ENCODE measurements around the gene NECTIN1.

The NECTIN1 gene

DNA sequence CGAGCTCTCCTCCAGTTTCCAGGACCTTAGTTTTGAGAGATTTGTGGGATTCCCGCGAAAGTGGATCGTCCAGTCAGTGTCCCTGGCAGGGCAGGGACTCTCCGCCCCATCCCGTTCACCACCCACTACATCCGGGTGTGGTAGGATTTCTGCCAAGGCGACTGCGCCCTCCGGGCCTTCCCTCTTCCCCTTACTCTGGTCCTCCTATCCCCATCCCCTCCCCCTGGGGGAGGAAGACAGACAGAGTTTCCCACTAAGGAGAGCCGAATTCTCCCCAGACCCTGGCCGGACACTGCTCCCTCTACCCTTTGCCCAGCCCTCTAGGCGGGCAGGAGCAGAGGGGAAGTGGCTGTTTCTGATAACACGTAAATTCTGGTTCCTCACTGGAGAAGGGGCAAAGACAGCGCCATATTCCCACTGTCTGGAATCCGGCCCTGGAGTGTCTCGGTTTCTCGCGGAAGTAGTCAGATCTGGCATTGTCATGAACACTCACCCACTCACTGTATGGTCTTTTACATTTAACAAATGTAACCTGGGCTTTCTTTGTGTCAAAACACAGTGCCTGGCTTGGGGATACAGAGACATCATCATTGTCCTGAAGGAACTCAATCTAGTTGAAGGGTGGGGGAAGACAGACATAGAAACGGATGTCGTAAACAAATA is 1.1 kb upstream of the NECTIN1 start:
- peak; percentile 22 for DNase-seq

DNA sequence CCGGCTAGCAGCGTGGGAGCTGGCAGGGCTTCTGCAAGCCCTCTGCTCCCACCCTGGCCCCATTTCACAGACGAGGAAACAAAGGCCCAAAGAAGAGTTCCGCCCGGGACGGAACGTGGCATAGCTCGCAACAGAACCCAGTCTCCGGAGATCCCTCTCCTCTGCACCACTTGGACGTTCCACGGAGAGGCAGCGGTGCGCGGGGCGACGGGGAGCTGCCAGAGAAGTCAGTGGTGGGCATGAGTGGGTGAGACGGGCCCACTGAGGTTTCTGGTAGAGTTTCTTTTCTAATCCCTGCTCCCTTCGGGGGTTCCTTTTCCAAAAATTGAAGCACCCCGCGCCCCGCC is 554 bp upstream of the NECTIN1 start:
- DNase-seq = no peak

GRCh38 chr11:119728211-119728626 is 781 bp downstream of the NECTIN1 start:
- peak; percentile 15 for DNase-seq

- DNase-seq = peak; percentile 45
Observed at GRCh38 chr11:119727523-119728151, 1.4 kb downstream of the NECTIN1 start.

DNA sequence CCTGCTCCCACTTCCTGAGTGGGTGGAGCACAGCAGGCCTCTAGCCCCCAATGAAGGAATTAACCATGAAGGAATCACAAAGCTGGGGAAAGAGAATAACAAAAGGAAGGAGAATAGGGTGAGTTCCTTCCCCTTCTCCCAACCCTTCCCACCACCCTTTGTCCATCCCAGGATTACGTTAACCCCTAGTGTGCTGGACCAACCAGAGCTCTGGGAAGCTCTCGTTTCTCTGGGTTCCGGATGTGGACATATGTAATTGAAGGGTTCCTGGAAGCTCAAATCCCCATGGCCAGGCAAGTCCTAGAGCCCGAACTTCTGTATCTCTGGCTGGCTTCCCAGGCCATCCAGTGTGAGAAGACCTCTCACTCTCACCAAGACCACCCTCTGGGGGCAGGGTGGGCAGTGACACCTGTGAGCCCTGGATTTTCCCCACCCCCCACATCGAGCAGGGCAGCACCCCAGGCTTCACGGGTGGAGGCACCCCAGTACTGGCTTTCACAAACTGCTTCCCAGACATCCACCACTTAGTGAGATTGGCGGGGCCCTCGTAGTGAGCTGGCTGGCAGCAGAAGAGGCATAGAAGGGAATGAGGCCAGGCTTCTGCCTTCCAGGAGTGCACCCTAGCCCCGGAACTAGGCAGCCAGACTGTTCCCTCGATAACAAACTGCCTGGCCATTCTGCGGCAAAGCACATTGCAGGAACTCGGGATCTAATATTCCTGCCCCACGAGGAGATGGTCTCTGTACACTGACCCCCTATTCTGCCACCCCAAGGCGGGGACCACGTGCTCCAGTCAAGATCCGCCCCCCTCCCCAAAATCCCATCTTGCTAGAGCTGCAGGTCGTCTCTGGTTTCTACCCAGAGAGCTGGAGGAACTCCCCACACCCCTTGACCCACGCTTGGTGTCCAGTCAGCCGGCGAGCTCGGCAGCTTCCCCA is 2.1 kb downstream of the NECTIN1 start:
- no peak for DNase-seq

DNA sequence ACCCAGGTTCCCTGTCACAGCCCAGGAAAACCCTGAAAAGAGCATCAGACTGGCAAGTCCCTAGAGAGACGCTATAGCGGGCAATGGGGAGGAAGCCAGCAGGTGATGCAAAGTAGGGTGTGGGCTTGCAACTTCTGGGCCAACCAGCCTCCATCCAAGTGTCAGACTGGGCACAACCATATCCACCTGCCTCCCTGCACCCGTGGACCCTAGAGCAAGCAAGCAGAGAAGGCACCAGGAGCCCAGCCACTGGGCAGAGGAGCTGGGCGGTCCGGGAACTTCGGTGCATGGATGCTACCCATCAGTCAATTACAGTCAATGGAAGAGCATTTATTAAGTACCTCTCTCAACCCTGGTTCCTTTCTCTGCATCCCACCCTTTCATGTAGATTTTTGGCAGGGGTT is 2.8 kb downstream of the NECTIN1 start:
- no peak for DNase-seq

DNA sequence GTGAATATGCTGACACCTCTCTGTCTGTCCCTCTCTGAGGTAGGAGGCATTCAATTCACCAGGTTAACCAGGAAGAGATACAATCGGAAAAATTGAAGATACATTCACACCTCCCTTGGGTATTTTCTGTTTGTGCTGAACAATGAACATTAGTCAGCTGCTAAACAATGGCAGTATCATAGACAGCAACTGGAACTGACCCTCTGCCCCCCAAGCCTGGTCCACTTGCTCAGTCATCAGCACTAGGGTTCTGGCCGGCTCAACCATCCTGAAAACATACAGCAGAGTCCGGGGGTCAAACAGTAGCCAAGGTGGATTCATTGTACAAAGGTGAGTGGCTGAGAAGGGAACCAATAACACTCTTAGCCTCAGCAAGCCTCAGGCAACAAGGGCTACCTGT is 4.0 kb downstream of the NECTIN1 start:
- DNase-seq = no peak

- no peak for DNase-seq
Observed at GRCh38 chr11:119723952-119724325, 5.1 kb downstream of the NECTIN1 start.

DNA sequence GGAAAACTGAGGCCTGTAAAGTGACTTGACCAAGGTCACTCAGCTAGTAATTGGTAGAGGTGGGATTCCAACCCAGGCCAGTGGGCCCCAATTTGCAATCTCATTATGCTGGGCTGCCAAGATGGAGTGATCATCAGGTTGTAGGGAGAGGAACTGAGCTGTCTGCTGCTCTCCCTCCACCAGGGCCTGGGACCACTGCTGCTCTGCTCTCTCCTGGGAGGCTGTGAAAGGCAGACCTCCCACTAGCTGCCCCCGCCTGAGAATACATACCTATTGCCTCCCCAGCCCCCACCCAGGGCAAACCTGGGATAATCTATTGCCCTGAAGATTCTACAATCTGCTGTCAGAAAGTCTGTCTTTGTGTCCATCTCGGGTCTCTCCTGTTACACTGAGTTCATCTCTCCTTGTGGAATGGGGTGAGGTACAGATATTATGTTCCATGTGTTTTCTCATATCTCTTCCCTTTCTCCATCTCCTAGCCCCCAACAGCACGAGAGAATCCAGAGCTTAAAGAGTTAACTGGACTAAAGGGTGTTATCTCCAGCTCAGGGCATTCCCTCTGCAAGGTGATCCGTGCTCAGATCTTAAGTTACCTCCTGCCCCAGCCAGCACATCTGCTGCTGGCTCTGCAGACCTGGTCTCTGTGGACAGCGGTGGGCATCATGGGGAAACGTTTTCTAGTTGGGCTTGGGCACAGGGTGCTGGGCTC is 5.6 kb downstream of the NECTIN1 start:
- DNase-seq = no peak

GRCh38 chr11:119722281-119722794 is 6.7 kb downstream of the NECTIN1 start:
- DNase-seq = no peak

DNA sequence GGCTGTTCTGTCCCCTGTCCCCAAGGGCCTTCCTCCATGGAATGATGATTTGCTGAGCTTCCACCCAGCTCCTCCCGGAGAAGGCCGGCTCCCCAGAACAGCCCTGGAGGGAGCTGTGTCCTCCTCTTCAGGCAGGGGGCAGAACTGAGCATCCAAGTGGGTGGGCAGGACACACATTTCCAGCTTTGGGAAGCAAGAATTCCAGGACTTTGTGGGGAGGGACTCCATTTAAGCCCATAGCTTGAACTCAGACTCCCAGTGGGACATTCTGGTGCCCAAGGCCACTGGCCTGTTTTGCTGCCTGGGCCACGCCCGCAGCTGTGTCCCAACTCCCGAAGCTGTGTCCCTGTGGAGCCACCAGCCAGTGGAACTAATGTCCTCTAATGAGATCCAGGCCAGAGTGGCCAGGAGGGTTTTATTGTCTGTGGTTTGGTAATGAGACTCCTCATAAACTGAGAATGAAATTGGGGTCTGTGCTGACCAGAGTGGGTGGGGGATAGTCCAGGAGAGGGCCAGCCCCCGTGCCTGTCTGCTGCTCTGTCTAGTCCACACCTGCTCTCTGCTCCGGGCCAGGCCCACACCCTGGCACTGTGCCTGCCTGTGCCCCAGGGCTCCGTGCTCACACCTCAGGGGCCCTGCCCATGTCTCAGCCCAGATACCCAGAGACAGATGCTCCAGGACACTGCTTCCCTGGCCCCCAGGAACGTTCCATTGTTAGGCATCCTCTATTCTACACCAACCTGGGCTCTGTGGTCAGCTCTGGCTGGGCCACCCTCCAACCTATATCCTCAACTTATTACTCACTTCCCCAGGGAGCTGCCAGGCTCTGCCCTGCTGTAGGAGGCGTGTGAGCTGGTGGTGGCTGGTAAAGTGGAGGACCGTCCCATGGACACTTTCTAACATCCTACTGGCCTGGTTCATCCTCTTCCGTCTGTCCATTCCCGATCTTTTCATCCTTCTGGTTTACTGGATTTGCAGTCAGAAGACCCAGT is 7.6 kb downstream of the NECTIN1 start:
- no peak for DNase-seq

GRCh38 chr11:119720311-119720913 is 8.6 kb downstream of the NECTIN1 start:
- DNase-seq = no peak

DNA sequence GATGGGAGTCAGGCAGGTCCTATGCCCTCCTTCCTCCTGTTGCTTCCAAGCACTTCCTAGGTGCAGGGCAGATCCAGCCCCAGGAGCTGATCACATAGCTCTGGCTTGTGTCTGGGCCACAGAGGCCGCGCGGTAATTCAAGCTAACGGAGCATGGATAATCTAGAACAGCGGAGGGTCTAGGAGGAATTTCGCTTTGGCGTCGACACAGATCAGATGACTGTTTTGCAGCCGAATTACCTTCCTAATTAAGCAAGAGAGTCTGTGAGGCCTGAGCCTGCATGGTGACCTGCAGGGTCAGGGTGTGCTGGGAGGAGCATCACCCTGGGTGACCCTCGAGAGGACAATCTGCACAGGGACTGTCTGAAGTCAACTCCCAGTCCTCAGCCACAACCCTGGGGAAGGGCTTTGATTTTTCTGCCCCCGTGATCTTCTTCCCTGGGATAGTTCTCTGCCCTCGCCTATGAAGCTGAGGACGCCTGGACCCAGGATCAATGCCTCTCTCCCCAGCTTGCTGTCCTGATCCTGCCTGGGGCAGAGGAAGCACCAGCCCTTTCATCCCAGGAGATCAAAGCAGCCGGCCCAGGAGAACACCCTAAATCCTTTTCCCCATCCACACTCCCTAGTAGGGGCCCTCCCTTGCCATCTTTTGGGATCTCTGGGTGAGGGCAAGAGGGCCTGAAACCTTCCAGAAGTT is 11.0 kb downstream of the NECTIN1 start:
- DNase-seq = no peak

- no peak for DNase-seq
Observed at GRCh38 chr11:119716582-119717498, 12.2 kb downstream of the NECTIN1 start.

- no peak for DNase-seq
Observed at GRCh38 chr11:119714590-119714989, 14.4 kb downstream of the NECTIN1 start.

- DNase-seq = no peak
Observed at GRCh38 chr11:119714189-119714588, 14.8 kb downstream of the NECTIN1 start.

DNA sequence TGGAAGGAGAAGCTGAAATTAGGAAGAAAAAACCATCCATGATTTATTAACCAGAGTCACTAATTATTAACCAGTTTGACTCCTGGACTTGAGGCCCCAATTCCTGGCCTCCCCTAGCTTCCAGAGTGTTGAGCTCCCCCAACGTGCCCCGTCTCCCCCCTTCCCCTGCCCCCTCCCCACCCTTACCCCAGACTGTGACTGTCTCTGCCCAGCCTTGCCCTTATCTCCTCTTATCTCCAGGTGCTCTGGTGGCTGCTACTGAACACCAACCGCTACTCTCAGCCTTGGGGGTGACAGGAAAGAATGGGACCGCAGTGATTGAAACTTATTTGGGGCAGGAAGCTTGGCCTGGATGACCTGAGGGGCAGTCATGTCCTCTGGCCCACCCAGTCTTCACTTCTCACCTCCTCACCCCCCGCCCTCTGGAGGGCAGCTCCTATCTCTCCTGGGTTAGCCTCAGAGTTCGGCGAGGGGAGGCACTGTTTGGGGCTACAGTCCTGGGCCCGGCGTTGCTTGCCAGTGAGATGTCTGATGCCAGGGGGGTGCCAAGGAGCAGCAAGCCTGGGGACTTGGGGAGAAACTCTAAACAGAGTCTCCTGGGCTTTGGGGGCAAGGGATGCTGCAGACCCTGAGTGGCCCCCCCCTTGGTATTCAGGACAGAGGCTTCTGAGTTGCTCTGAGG is 15.5 kb downstream of the NECTIN1 start:
- no peak for DNase-seq

DNA sequence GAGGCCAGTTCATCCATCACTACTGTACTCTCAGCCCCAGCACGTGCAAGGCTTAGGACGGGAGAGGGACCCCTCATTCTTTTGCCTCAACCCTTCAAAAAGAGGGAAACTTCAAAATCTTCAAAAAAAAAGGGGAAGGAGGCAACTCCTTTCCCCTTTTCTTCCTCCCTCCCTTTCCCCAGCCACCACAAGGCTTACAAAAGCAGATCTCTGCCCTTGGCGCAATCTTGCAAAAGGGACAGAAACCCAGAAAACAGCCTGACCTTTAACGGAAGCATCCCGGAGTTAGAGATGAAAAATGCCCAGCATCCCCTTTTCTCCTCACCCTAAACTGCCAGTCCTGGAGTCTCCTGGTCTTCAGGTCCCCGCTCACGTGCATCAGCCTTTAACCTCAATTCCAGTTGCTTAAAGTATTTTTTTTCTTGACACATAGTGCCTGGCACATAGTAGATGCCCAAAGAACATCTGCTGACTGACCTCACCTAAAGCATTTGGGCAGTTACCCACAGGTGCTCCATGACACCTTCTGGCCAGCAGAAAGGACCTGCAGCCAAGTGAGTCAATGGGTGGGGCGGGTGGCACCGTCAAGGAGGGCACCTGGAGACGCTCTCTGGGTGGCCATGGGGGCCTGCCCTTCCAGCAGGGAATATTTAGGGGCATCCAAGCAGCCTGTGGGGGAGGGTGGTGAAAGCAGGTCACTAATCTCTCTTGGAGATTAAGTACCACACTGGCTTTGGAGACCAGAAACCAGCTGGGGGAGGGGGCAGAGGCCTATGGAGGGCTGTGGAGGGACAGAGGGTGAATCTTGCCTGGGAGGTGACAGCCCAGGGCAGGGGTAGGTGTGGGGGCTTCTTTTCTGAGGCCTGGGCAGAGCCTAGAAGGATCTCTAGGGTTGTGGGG is 16.3 kb downstream of the NECTIN1 start:
- DNase-seq = no peak
